Lower leg skin (tissue), 3 donors: ENCODE data around the gene ZNF679.

Experiments
- POLR2A ChIP-seq, 2 donors: fragments of 450-650 bp; IDR thresholded peaks; one replicate each; pipeline ENCODE4 v1.6.1; 2016 to 2017; ENCODE audit warnings: antibody characterized with exemption in 2 of 2, mild to moderate bottlenecking in 1 of 2, moderate library complexity in 1 of 2
- TF ChIP-seq, protein P1 (sequence below), 3 donors: fragments of 450-650 bp; IDR thresholded peaks; one replicate each; pipeline ENCODE4 v1.5.1; 2016; ENCODE audit warnings: antibody characterized with exemption in 3 of 3, mild to moderate bottlenecking in 3 of 3, moderate library complexity in 2 of 3

DNA sequence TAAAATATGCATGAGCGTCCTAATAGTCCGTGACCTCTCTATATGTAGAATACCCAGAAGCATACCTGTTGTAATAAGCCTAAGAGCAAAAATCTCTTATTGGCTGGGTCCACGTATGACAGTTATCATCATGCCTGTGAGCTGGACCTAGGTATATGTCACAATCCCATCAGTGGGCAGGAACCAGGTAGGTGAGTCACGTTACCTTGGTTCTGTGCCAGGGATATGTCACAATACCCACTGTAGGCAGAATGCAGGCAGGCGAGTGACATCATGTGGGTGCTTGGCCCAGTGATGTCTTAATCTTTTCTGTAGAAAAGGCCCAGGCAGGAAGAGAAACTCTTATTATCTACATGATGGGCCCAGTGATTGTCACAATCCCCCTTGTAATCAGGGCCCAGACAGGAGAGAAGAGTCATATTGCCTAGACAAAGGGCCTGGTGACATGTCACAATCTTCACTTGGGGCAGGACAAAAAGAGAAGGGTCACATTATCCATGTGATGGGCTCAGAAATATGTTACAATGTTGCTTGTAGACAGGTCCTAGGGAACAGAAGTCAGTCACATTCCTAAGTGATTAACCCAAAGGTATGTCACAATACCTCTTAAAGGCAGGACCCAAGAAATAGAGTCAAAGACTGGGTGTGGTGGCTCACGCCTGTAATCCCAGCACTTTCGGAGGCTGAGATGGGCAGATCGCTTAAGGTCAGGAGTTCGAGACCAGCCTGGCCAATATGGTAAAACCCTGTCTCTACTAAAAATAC is 72.5 kb downstream of the ZNF679 start:
- TF ChIP-seq, protein P1, sequence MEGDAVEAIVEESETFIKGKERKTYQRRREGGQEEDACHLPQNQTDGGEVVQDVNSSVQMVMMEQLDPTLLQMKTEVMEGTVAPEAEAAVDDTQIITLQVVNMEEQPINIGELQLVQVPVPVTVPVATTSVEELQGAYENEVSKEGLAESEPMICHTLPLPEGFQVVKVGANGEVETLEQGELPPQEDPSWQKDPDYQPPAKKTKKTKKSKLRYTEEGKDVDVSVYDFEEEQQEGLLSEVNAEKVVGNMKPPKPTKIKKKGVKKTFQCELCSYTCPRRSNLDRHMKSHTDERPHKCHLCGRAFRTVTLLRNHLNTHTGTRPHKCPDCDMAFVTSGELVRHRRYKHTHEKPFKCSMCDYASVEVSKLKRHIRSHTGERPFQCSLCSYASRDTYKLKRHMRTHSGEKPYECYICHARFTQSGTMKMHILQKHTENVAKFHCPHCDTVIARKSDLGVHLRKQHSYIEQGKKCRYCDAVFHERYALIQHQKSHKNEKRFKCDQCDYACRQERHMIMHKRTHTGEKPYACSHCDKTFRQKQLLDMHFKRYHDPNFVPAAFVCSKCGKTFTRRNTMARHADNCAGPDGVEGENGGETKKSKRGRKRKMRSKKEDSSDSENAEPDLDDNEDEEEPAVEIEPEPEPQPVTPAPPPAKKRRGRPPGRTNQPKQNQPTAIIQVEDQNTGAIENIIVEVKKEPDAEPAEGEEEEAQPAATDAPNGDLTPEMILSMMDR (IDR thresholded peaks at IDR 0.05): no peak
- TF ChIP-seq POLR2A (IDR thresholded peaks at IDR 0.05): no peak
